WTC11 (cell line): ENCODE results near the gene DBI. TPM values are rescaled to one million over a fixed set of nuclear protein-coding genes. Genes with fewer than 3 reads are reported as not detected.

ENCODE experiments used
- ATAC-seq: fragments of 200-7000 bp; cut with Tn5 transposase; 2 replicates; pipeline ENCODE4 v1.10.0; 2021; ENCODE audit warnings: mild to moderate bottlenecking, moderate library complexity
- CTCF ChIA-PET: fragments of 300-600 bp; sonication (Branson Sonifier 250); formaldehyde crosslinking; loops from one replicate; lab custom pipeline; 2021; ENCODE audit warnings: antibody characterized with exemption; lab: Charles Lee
- POLR2A ChIA-PET: fragments of 350-600 bp; sonication (Branson Sonifier 250); formaldehyde crosslinking; loops from one replicate; lab custom pipeline; 2021; ENCODE audit warnings: antibody characterized with exemption; lab: Charles Lee
- DNase-seq: peaks from one replicate; pipeline ENCODE4 v3.0.0; 2021; ENCODE audit warnings: low spot score
- H3K27ac Mint-ChIP-seq: 2 replicates; pipeline ENCODE4 v1.8.0; 2021; ENCODE audit warnings: mixed read lengths
- H3K27me3 Mint-ChIP-seq: 2 replicates; pipeline ENCODE4 v1.8.0; 2021; ENCODE audit warnings: low read depth, mild to moderate bottlenecking, moderate library complexity, mixed read lengths
- H3K36me3 Mint-ChIP-seq: 2 replicates; pipeline ENCODE4 v1.8.0; 2021; ENCODE audit warnings: mixed read lengths
- H3K4me1 Mint-ChIP-seq: 2 replicates; pipeline ENCODE4 v1.8.0; 2022; ENCODE audit warnings: mixed read lengths
- H3K4me3 Mint-ChIP-seq: 2 replicates; pipeline ENCODE4 v1.8.0; 2021; ENCODE audit warnings: mild to moderate bottlenecking, moderate library complexity, mixed read lengths
- H3K9me3 Mint-ChIP-seq: 2 replicates; pipeline ENCODE4 v1.8.0; 2021; ENCODE audit warnings: mixed read lengths
- AFF4 ChIP-seq: sonication (generic); formaldehyde crosslinking; IDR thresholded peaks from 2 replicates; pipeline ENCODE4 v1.8.1; 2023; ENCODE audit warnings: mild to moderate bottlenecking, missing genetic modification reagents, borderline replicate concordance
- CBFB ChIP-seq: sonication (generic); formaldehyde crosslinking; IDR thresholded peaks from 2 replicates; pipeline ENCODE4 v1.8.1; 2022; ENCODE audit warnings: mild to moderate bottlenecking, low read depth, missing genetic modification reagents
- E2F4 ChIP-seq: sonication (generic); formaldehyde crosslinking; IDR thresholded peaks from 2 replicates; pipeline ENCODE4 v1.8.1; 2022; ENCODE audit warnings: low read depth, mild to moderate bottlenecking, moderate library complexity, missing genetic modification reagents, borderline replicate concordance
- GRHL2 ChIP-seq: fragments of 250-450 bp; sonication (Bioruptor Pico); IDR thresholded peaks from 2 replicates; pipeline ENCODE4 v1.8.0; 2022; ENCODE audit warnings: mild to moderate bottlenecking, moderate library complexity; ENCODE audit not compliant: insufficient replicate concordance, severe bottlenecking
- IRF1 ChIP-seq: sonication (generic); formaldehyde crosslinking; IDR thresholded peaks from 2 replicates; pipeline ENCODE4 v1.8.0; 2023; ENCODE audit warnings: missing genetic modification reagents
- JUN ChIP-seq: sonication (generic); formaldehyde crosslinking; IDR thresholded peaks from 2 replicates; pipeline ENCODE4 v1.8.0; 2023; ENCODE audit warnings: mild to moderate bottlenecking, missing genetic modification reagents
- MXD4 ChIP-seq: fragments of 250-450 bp; sonication (Bioruptor Pico); IDR thresholded peaks from 2 replicates; pipeline ENCODE4 v1.8.0; 2021; ENCODE audit warnings: mild to moderate bottlenecking, moderate library complexity, borderline replicate concordance
- MYBL2 ChIP-seq: sonication (generic); formaldehyde crosslinking; IDR thresholded peaks from 2 replicates; pipeline ENCODE4 v1.8.1; 2023; ENCODE audit warnings: mild to moderate bottlenecking, moderate library complexity, missing genetic modification reagents
- NFE2L1 ChIP-seq: sonication (generic); formaldehyde crosslinking; IDR thresholded peaks from 2 replicates; pipeline ENCODE4 v1.8.1; 2023; ENCODE audit warnings: missing genetic modification reagents
- PRRX2 ChIP-seq: fragments of 250-450 bp; sonication (Bioruptor Pico); IDR thresholded peaks from 2 replicates; pipeline ENCODE4 v1.8.0; 2021; ENCODE audit warnings: mild to moderate bottlenecking
- SOX15 ChIP-seq: fragments of 250-450 bp; sonication (Bioruptor Pico); IDR thresholded peaks from 2 replicates; pipeline ENCODE4 v1.9.0; 2021; ENCODE audit warnings: mild to moderate bottlenecking
- TEAD4 ChIP-seq: sonication (generic); formaldehyde crosslinking; IDR thresholded peaks from 2 replicates; pipeline ENCODE4 v1.8.0; 2022; ENCODE audit warnings: mild to moderate bottlenecking, missing genetic modification reagents
- ZNF138 ChIP-seq: sonication (generic); formaldehyde crosslinking; conservative IDR thresholded peaks from 2 replicates; pipeline ENCODE4 v1.8.1; 2022; ENCODE audit warnings: mild to moderate bottlenecking, moderate library complexity, missing genetic modification reagents
- ZNF396 ChIP-seq: fragments of 250-450 bp; sonication (Bioruptor Pico); IDR thresholded peaks from 2 replicates; pipeline ENCODE4 v1.8.0; 2021; ENCODE audit warnings: mild to moderate bottlenecking, moderate library complexity, borderline replicate concordance
- ZNF416 ChIP-seq: fragments of 250-450 bp; sonication (Bioruptor Pico); IDR thresholded peaks from 2 replicates; pipeline ENCODE4 v1.9.0; 2021; ENCODE audit warnings: mild to moderate bottlenecking, inconsistent platforms
- total RNA-seq: library from RNA; stranded (reverse); gene quantifications from 3 replicates; pipeline ENCODE4 v1.2.3, GENCODE V29; 2021
- TF ChIP-seq, protein P1 (sequence below): sonication (generic); formaldehyde crosslinking; IDR thresholded peaks from 2 replicates; pipeline ENCODE4 v1.8.1; 2023; ENCODE audit warnings: mild to moderate bottlenecking, moderate library complexity, missing genetic modification reagents
- TF ChIP-seq, protein P2 (sequence below): sonication (generic); formaldehyde crosslinking; IDR thresholded peaks from 2 replicates; pipeline ENCODE4 v1.8.1; 2023; ENCODE audit warnings: mild to moderate bottlenecking, missing genetic modification reagents
- TF ChIP-seq, protein P3 (sequence below): fragments of 250-450 bp; sonication (Bioruptor Pico); conservative IDR thresholded peaks from 2 replicates; pipeline ENCODE4 v1.9.0; 2021; ENCODE audit warnings: mild to moderate bottlenecking
- TF ChIP-seq, protein P4 (sequence below): sonication (generic); formaldehyde crosslinking; IDR thresholded peaks from 2 replicates; pipeline ENCODE4 v1.8.1; 2023; ENCODE audit warnings: mild to moderate bottlenecking, missing genetic modification reagents
- TF ChIP-seq, protein P5 (sequence below): sonication (generic); formaldehyde crosslinking; IDR thresholded peaks from 2 replicates; pipeline ENCODE4 v1.8.0; 2022; ENCODE audit warnings: mild to moderate bottlenecking, missing genetic modification reagents
- TF ChIP-seq, protein P6 (sequence below): sonication (generic); formaldehyde crosslinking; IDR thresholded peaks from 2 replicates; pipeline ENCODE4 v1.8.1; 2022; ENCODE audit warnings: low read depth, missing genetic modification reagents, borderline replicate concordance

The DBI gene
- total RNA-seq, 1 experiment from 2014 or later: 158 TPM

DNA sequence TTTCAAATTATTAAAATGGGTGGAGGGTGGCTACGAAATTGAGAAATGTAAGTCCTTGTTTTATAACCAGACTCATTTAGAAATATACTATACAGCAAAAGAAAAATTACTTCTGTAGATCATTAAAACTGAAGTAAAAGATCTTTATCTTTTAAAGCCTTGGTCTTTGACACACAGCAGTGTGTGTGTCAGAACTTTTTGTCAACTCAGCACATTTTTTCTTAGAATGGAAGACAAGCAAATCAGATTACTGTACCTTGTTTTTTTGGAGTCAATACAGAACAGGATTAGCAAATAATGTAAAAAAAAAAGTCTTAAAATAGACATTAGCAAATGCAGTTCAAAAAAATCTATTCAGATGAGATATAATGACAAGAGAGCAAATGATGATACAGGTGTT lies 49.2 kb upstream of the DBI start (continued):
- TF ChIP-seq GRHL2: no peak
- TF ChIP-seq MYBL2 (CRISPR knock-in tag): no peak
- no peak for TF ChIP-seq MXD4 (CRISPR knock-in tag)
- TF ChIP-seq, protein P1, sequence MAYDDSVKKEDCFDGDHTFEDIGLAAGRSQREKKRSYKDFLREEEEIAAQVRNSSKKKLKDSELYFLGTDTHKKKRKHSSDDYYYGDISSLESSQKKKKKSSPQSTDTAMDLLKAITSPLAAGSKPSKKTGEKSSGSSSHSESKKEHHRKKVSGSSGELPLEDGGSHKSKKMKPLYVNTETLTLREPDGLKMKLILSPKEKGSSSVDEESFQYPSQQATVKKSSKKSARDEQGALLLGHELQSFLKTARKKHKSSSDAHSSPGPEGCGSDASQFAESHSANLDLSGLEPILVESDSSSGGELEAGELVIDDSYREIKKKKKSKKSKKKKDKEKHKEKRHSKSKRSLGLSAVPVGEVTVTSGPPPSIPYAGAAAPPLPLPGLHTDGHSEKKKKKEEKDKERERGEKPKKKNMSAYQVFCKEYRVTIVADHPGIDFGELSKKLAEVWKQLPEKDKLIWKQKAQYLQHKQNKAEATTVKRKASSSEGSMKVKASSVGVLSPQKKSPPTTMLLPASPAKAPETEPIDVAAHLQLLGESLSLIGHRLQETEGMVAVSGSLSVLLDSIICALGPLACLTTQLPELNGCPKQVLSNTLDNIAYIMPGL (CRISPR knock-in tag): no peak
- no peak for TF ChIP-seq SOX15 (CRISPR knock-in tag)
- TF ChIP-seq, protein P2, sequence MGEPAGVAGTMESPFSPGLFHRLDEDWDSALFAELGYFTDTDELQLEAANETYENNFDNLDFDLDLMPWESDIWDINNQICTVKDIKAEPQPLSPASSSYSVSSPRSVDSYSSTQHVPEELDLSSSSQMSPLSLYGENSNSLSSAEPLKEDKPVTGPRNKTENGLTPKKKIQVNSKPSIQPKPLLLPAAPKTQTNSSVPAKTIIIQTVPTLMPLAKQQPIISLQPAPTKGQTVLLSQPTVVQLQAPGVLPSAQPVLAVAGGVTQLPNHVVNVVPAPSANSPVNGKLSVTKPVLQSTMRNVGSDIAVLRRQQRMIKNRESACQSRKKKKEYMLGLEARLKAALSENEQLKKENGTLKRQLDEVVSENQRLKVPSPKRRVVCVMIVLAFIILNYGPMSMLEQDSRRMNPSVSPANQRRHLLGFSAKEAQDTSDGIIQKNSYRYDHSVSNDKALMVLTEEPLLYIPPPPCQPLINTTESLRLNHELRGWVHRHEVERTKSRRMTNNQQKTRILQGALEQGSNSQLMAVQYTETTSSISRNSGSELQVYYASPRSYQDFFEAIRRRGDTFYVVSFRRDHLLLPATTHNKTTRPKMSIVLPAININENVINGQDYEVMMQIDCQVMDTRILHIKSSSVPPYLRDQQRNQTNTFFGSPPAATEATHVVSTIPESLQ (CRISPR knock-in tag): no peak
- TF ChIP-seq CBFB (CRISPR knock-in tag): no peak
- TF ChIP-seq, all 79 proteins: peak for 0

DNA sequence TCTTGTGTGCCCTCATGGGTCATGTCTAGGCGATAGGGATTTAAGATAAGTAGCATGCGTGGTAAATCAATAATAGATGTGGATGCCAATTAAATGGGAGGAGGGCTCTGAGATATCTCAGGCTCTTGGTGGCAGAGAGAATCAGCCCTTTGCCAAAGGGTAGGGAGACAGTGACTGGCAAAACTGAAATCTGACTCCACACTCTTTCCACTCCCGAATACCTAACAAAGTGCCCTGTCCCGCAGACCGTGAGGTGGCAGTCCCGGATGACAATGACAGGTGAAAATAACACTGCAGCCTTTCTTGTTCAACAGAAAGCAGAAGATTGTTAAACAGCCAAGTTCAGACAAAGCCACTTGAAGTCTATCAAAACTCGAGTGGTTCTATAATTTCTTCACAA lies 47.2 kb upstream of the DBI start:
- Mint-ChIP-seq H3K27me3 (no peaks in the 10 kb centered on the region), H3K4me1 (0 out of 2 replicates have a peak, but pooled peaks cover 5% of the 10 kb centered on the region), H3K27ac (no peak overlapping the region), H3K4me3 (no peak overlapping the region), H3K9me3 (no peaks in the 10 kb centered on the region), H3K36me3 (no peaks in the 10 kb centered on the region)
- ATAC-seq (no peak), DNase-seq (no peak)
- CTCF ChIA-PET: interaction anchor here (0.7 kb wide), 1 partner anchor 9 kb away, joined by 3 read pairs; no protein-coding TSS in a partner anchor
- POLR2A ChIA-PET: no interaction called here
- TF ChIP-seq PRRX2 (CRISPR knock-in tag): no peak
- no peak for TF ChIP-seq JUN (CRISPR knock-in tag)
- TF ChIP-seq NFE2L1: no peak
- no peak for TF ChIP-seq IRF1 (CRISPR knock-in tag)
- no peak for TF ChIP-seq GRHL2
- no peak for TF ChIP-seq TEAD4 (CRISPR knock-in tag)
- TF ChIP-seq E2F4: no peak
- no peak for TF ChIP-seq ZNF138 (CRISPR knock-in tag)
- TF ChIP-seq, protein P3, sequence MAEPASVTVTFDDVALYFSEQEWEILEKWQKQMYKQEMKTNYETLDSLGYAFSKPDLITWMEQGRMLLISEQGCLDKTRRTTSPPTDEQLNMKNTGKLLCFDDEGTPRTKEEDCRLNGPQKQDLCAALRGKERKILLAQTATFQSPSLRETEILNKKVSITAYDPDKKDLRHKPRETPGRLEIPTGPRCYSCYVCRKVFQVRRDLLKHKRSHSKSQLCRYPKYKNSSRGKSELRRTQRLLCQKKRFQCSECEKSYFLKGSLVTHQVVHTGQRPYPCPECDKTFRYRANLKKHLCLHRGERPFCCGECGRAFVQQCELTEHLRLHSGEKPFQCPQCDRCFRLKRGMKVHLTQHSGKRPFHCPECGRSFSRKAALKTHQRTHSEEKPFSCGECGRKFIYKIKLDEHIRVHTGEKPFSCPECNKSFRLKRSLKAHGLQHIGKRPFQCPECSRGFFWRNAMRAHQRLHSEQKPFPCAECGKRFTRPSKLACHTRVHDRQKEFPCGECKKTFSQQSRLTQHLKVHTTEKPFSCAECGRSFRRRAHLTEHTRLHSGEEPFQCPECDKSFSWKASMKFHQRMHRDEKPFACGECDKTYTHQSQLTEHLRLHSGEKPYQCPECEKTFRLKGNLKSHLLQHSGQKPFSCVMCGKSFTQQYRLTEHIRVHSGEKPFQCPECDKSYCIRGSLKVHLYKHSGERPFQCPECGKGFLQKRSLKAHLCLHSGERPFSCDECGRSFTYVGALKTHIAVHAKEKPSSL: no peak
- TF ChIP-seq, protein P4, sequence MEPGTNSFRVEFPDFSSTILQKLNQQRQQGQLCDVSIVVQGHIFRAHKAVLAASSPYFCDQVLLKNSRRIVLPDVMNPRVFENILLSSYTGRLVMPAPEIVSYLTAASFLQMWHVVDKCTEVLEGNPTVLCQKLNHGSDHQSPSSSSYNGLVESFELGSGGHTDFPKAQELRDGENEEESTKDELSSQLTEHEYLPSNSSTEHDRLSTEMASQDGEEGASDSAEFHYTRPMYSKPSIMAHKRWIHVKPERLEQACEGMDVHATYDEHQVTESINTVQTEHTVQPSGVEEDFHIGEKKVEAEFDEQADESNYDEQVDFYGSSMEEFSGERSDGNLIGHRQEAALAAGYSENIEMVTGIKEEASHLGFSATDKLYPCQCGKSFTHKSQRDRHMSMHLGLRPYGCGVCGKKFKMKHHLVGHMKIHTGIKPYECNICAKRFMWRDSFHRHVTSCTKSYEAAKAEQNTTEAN (CRISPR knock-in tag): no peak
- TF ChIP-seq, protein P5, sequence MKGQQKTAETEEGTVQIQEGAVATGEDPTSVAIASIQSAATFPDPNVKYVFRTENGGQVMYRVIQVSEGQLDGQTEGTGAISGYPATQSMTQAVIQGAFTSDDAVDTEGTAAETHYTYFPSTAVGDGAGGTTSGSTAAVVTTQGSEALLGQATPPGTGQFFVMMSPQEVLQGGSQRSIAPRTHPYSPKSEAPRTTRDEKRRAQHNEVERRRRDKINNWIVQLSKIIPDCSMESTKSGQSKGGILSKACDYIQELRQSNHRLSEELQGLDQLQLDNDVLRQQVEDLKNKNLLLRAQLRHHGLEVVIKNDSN (CRISPR knock-in tag): no peak
- TF ChIP-seq, protein P6, sequence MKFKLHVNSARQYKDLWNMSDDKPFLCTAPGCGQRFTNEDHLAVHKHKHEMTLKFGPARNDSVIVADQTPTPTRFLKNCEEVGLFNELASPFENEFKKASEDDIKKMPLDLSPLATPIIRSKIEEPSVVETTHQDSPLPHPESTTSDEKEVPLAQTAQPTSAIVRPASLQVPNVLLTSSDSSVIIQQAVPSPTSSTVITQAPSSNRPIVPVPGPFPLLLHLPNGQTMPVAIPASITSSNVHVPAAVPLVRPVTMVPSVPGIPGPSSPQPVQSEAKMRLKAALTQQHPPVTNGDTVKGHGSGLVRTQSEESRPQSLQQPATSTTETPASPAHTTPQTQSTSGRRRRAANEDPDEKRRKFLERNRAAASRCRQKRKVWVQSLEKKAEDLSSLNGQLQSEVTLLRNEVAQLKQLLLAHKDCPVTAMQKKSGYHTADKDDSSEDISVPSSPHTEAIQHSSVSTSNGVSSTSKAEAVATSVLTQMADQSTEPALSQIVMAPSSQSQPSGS (CRISPR knock-in tag): no peak
- no peak for TF ChIP-seq ZNF416
- TF ChIP-seq AFF4 (CRISPR knock-in tag): no peak
- TF ChIP-seq ZNF396: no peak
